ENCODE results near the gene LANCL2.

DNA sequence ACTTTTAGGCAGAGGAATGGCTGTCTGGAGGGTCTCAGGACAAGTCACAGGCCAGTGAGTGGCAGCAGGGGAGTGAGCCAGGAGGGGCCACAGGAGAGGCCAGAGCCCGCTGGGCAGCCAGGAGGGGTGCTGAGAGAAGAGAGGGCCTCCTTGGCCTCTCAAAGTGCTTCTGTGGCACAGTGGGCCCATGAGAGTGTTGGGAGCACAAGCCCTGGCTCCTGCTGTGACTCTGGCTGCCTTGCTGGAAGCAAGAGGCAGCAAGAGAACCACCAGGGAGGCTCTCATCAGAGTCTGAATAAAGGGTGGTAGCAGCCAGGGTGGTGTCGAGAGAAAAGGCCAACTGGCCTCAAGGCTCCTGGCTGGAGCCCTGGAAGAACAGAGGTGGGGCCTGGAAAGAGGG is 116.0 kb downstream of the LANCL2 start:
- no peak for TF ChIP-seq POLR2A (IDR thresholded peaks at IDR 0.05)
- TF ChIP-seq, protein P1, sequence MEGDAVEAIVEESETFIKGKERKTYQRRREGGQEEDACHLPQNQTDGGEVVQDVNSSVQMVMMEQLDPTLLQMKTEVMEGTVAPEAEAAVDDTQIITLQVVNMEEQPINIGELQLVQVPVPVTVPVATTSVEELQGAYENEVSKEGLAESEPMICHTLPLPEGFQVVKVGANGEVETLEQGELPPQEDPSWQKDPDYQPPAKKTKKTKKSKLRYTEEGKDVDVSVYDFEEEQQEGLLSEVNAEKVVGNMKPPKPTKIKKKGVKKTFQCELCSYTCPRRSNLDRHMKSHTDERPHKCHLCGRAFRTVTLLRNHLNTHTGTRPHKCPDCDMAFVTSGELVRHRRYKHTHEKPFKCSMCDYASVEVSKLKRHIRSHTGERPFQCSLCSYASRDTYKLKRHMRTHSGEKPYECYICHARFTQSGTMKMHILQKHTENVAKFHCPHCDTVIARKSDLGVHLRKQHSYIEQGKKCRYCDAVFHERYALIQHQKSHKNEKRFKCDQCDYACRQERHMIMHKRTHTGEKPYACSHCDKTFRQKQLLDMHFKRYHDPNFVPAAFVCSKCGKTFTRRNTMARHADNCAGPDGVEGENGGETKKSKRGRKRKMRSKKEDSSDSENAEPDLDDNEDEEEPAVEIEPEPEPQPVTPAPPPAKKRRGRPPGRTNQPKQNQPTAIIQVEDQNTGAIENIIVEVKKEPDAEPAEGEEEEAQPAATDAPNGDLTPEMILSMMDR (IDR thresholded peaks at IDR 0.05) = no peak
